Measurements from ENCODE around the gene ARHGEF6. TPM values are rescaled to one million over a fixed set of nuclear protein-coding genes. Genes with fewer than 3 reads are reported as not detected.
A peak's percentile ranks its signal among the peaks of the same experiment; 100 is the strongest.

Gene ARHGEF6
- total RNA-seq, 1 experiment from 2014 or later, result 5.1 TPM

- TF ChIP-seq ZBTB43 (CRISPR knock-in tag; IDR thresholded peaks at IDR 0.05) (no peak), AFF4 (CRISPR knock-in tag; IDR thresholded peaks at IDR 0.05; ENCODE audit: borderline replicate concordance) (no peak)
Measured at GRCh38 chrX:136691028-136691809, 89.5 kb downstream of the ARHGEF6 start (continued).

- POLR2A ChIA-PET, result no interaction called here
- H3K4me1 Mint-ChIP-seq, result peaks cover 18% of the 10 kb centered on the region
- TF ChIP-seq ZNF396 (CRISPR knock-in tag; IDR thresholded peaks at IDR 0.05; ENCODE audit: borderline replicate concordance) (no peak), FOXJ3 (CRISPR knock-in tag; IDR thresholded peaks at IDR 0.05; ENCODE audit: borderline replicate concordance) (no peak)
- no peaks in the 10 kb centered on the region for H3K36me3 Mint-ChIP-seq
- H3K4me3 Mint-ChIP-seq, result no peak overlapping the region
- H3K27me3 Mint-ChIP-seq (ENCODE audit: low read depth), result no peaks in the 10 kb centered on the region
- ATAC-seq, result peak; percentile 74
- peak overlapping the region; percentile 68; the same call in 1 of the 2 replicates for H3K27ac Mint-ChIP-seq
- CTCF ChIA-PET, result interaction anchor here (1.6 to 1.7 kb wide), 2 partner anchors 54 to 81 kb away, joined by 4 to 8 read pairs; no protein-coding TSS in a partner anchor
- DNase-seq (ENCODE audit: low spot score), result peak; percentile 17
- no peaks in the 10 kb centered on the region for H3K9me3 Mint-ChIP-seq
Measured at GRCh38 chrX:136689436-136689835, 91.3 kb downstream of the ARHGEF6 start.

- H3K4me1 Mint-ChIP-seq, result peaks cover 15% of the 10 kb centered on the region
- H3K27ac Mint-ChIP-seq, result no peak overlapping the region
- no peaks in the 10 kb centered on the region for H3K36me3 Mint-ChIP-seq
- no peak overlapping the region for H3K4me3 Mint-ChIP-seq
- H3K27me3 Mint-ChIP-seq (ENCODE audit: low read depth), result no peaks in the 10 kb centered on the region
- CTCF ChIA-PET, result no interaction called here
- ATAC-seq (no peak), DNase-seq (ENCODE audit: low spot score) (no peak)
- no peaks in the 10 kb centered on the region for H3K9me3 Mint-ChIP-seq
- POLR2A ChIA-PET, result no interaction called here
- TF ChIP-seq NFATC4 (CRISPR knock-in tag; IDR thresholded peaks at IDR 0.05) (no peak), ATF2 (CRISPR knock-in tag; IDR thresholded peaks at IDR 0.05; ENCODE audit: borderline replicate concordance, low read depth) (no peak), E2F4 (CRISPR knock-in tag; IDR thresholded peaks at IDR 0.05; ENCODE audit: borderline replicate concordance, low read depth) (no peak), ZNF423 (CRISPR knock-in tag; IDR thresholded peaks at IDR 0.05) (no peak), ZNF219 (CRISPR knock-in tag; IDR thresholded peaks at IDR 0.05; ENCODE audit: borderline replicate concordance) (no peak), ZNF396 (CRISPR knock-in tag; IDR thresholded peaks at IDR 0.05; ENCODE audit: borderline replicate concordance) (no peak), ZNF671 (CRISPR knock-in tag; IDR thresholded peaks at IDR 0.05) (no peak), ZBTB43 (CRISPR knock-in tag; IDR thresholded peaks at IDR 0.05) (no peak), ZMAT4 (CRISPR knock-in tag; IDR thresholded peaks at IDR 0.05) (no peak), TCF7 (CRISPR knock-in tag; IDR thresholded peaks at IDR 0.05; ENCODE audit: low read depth) (no peak), MLX (CRISPR knock-in tag; IDR thresholded peaks at IDR 0.05) (no peak), FOXJ3 (CRISPR knock-in tag; IDR thresholded peaks at IDR 0.05; ENCODE audit: borderline replicate concordance) (no peak), FOXK1 (CRISPR knock-in tag; IDR thresholded peaks at IDR 0.05) (no peak), E2F1 (CRISPR knock-in tag; IDR thresholded peaks at IDR 0.05) (no peak), RELA (CRISPR knock-in tag; IDR thresholded peaks at IDR 0.05; ENCODE audit: borderline replicate concordance) (no peak), ZNF121 (CRISPR knock-in tag; IDR thresholded peaks at IDR 0.05) (no peak), KAT7 (CRISPR knock-in tag; IDR thresholded peaks at IDR 0.05; ENCODE audit: borderline replicate concordance) (no peak)
Measured at GRCh38 chrX:136687457-136687856, 93.3 kb downstream of the ARHGEF6 start.

Measured in WTC11 (cell line).